Activated naive CD8-positive, alpha-beta T cell treated with anti-CD3 and anti-CD28 coated beads, Interleukin-2, amount 50 U/mL, for 24 hours (primary cell): ENCODE measurements around the gene CPSF6.
"Not testable (repeated sequence)": the region's sequence is repeated elsewhere in the genome, so short reads cannot be mapped to it uniquely, and the experiment has no call there.

Experiments used
- ATAC-seq: fragments of 150-1000 bp; cut with Tn5 transposase; one replicate; pipeline ENCODE4 v1.10.0; 2021
- DNase-seq: peaks from one replicate; pipeline ENCODE4 v3.0.0; 2021
- H3K27ac Mint-ChIP-seq: one replicate; pipeline ENCODE4 v1.8.0; 2021; ENCODE audit warnings: mild to moderate bottlenecking, mixed read lengths
- H3K27me3 Mint-ChIP-seq: one replicate; pipeline ENCODE4 v1.8.0; 2021; ENCODE audit warnings: mixed read lengths
- H3K36me3 Mint-ChIP-seq: one replicate; pipeline ENCODE4 v1.8.0; 2021; ENCODE audit warnings: low read depth, mixed read lengths
- H3K4me1 Mint-ChIP-seq: one replicate; pipeline ENCODE4 v1.8.0; 2021; ENCODE audit warnings: mixed read lengths
- H3K4me3 Mint-ChIP-seq: one replicate; pipeline ENCODE4 v1.8.0; 2021; ENCODE audit warnings: mild to moderate bottlenecking, moderate library complexity, mixed read lengths
- H3K9me3 Mint-ChIP-seq: one replicate; pipeline ENCODE4 v1.8.0; 2021; ENCODE audit warnings: mixed read lengths

The CPSF6 gene

GRCh38 chr12:69239352-69239921 is at the start of gene CPSF6:
Gene CPSF6, plus strand, starts transcription at chr12:69239569. Its CDS starts 78 bp downstream, at chr12:69239647.
- peak; percentile 96 for ATAC-seq
- no peaks in the 10 kb centered on the region for H3K9me3 Mint-ChIP-seq
- DNase-seq = peak; percentile 98
- H3K27ac Mint-ChIP-seq = peak within 1 kb of the TSS; percentile 100
- H3K36me3 Mint-ChIP-seq = peaks cover 29% of the 10 kb centered on the region
- peaks cover 52% of the 10 kb centered on the region for H3K4me1 Mint-ChIP-seq
- H3K4me3 Mint-ChIP-seq = peak within 1 kb of the TSS; percentile 99
- H3K27me3 Mint-ChIP-seq = no peaks in the 10 kb centered on the region

GRCh38 chr12:69196302-69197288 is 42.8 kb upstream of the CPSF6 start:
- peaks cover 50% of the 10 kb centered on the region for H3K9me3 Mint-ChIP-seq
- H3K27ac Mint-ChIP-seq = no peak overlapping the region

GRCh38 chr12:69199976-69200375 is 39.4 kb upstream of the CPSF6 start:
- Mint-ChIP-seq H3K9me3 (peaks cover 49% of the 10 kb centered on the region), H3K36me3 (peaks cover 16% of the 10 kb centered on the region)
- not testable (repeated sequence) for H3K4me1 Mint-ChIP-seq, DNase-seq, H3K27me3 Mint-ChIP-seq, ATAC-seq, H3K27ac Mint-ChIP-seq, H3K4me3 Mint-ChIP-seq

More at GRCh38 chr12:69196302-69197288, 42.8 kb upstream of the CPSF6 start:
- DNase-seq (no peak), ATAC-seq (no peak)
- Mint-ChIP-seq H3K36me3 (peaks cover 12% of the 10 kb centered on the region), H3K4me1 (no peaks in the 10 kb centered on the region), H3K27me3 (peaks cover 4% of the 10 kb centered on the region), H3K4me3 (no peak overlapping the region)

GRCh38 chr12:69204191-69204590 is 35.2 kb upstream of the CPSF6 start:
- H3K4me1 Mint-ChIP-seq = no peaks in the 10 kb centered on the region
- DNase-seq (no peak), ATAC-seq (no peak)
- H3K9me3 Mint-ChIP-seq = peaks cover 52% of the 10 kb centered on the region
- H3K36me3 Mint-ChIP-seq = peaks cover 12% of the 10 kb centered on the region
- no peaks in the 10 kb centered on the region for H3K27me3 Mint-ChIP-seq
- no peak overlapping the region for H3K27ac Mint-ChIP-seq
- H3K4me3 Mint-ChIP-seq = no peak overlapping the region

GRCh38 chr12:69210661-69211060 is 28.7 kb upstream of the CPSF6 start:
- H3K4me3 Mint-ChIP-seq = no peak overlapping the region
- H3K9me3 Mint-ChIP-seq = peaks cover 23% of the 10 kb centered on the region
- ATAC-seq (peak; percentile 79), DNase-seq (no peak)
- H3K36me3 Mint-ChIP-seq = no peaks in the 10 kb centered on the region
- H3K4me1 Mint-ChIP-seq = no peaks in the 10 kb centered on the region
- H3K27ac Mint-ChIP-seq = no peak overlapping the region
- no peaks in the 10 kb centered on the region for H3K27me3 Mint-ChIP-seq

GRCh38 chr12:69211160-69211559 is 28.2 kb upstream of the CPSF6 start:
- Mint-ChIP-seq H3K4me1 (no peaks in the 10 kb centered on the region), H3K27ac (no peak overlapping the region), H3K36me3 (no peaks in the 10 kb centered on the region), H3K9me3 (peaks cover 19% of the 10 kb centered on the region), H3K4me3 (no peak overlapping the region), H3K27me3 (no peaks in the 10 kb centered on the region)
- ATAC-seq (no peak), DNase-seq (no peak)

GRCh38 chr12:69214169-69214568 is 25.2 kb upstream of the CPSF6 start:
- H3K4me1 Mint-ChIP-seq = no peaks in the 10 kb centered on the region
- no peak for ATAC-seq

GRCh38 chr12:69225251-69225910 is 14.0 kb upstream of the CPSF6 start:
- ATAC-seq (no peak), DNase-seq (no peak)
- no peak overlapping the region for H3K4me3 Mint-ChIP-seq
- no peak overlapping the region for H3K27ac Mint-ChIP-seq
- H3K4me1 Mint-ChIP-seq = no peaks in the 10 kb centered on the region
- H3K9me3 Mint-ChIP-seq = peaks cover 4% of the 10 kb centered on the region
- no peaks in the 10 kb centered on the region for H3K36me3 Mint-ChIP-seq
- peaks cover 2% of the 10 kb centered on the region for H3K27me3 Mint-ChIP-seq

More at GRCh38 chr12:69214169-69214568, 25.2 kb upstream of the CPSF6 start:
- no peak overlapping the region for H3K4me3 Mint-ChIP-seq
- no peak for DNase-seq
- no peak overlapping the region for H3K27ac Mint-ChIP-seq
- no peaks in the 10 kb centered on the region for H3K36me3 Mint-ChIP-seq
- no peaks in the 10 kb centered on the region for H3K27me3 Mint-ChIP-seq
- H3K9me3 Mint-ChIP-seq = no peaks in the 10 kb centered on the region

GRCh38 chr12:69231479-69231878 is 7.9 kb upstream of the CPSF6 start:
- H3K4me1 Mint-ChIP-seq = no peaks in the 10 kb centered on the region
- DNase-seq = no peak
- peaks cover 12% of the 10 kb centered on the region for H3K36me3 Mint-ChIP-seq
- ATAC-seq = no peak
- H3K27ac Mint-ChIP-seq = no peak overlapping the region
- H3K4me3 Mint-ChIP-seq = no peak overlapping the region
- no peaks in the 10 kb centered on the region for H3K27me3 Mint-ChIP-seq
- H3K9me3 Mint-ChIP-seq = peaks cover 22% of the 10 kb centered on the region

- ATAC-seq (no peak), DNase-seq (no peak)
- Mint-ChIP-seq H3K27ac (peak overlapping the region; percentile 79), H3K27me3 (no peaks in the 10 kb centered on the region), H3K4me3 (peak overlapping the region; percentile 84), H3K36me3 (peaks cover 28% of the 10 kb centered on the region), H3K4me1 (peaks cover 48% of the 10 kb centered on the region), H3K9me3 (no peaks in the 10 kb centered on the region)
These were observed 599 bp upstream of the CPSF6 start for GRCh38 chr12:69238589-69239351.

- no peaks in the 10 kb centered on the region for H3K27me3 Mint-ChIP-seq
- ATAC-seq (peak; percentile 24), DNase-seq (peak; percentile 44)
- peaks cover 55% of the 10 kb centered on the region for H3K4me1 Mint-ChIP-seq
- H3K4me3 Mint-ChIP-seq = peak overlapping the region; percentile 99
- H3K9me3 Mint-ChIP-seq = no peaks in the 10 kb centered on the region
- H3K27ac Mint-ChIP-seq = peak overlapping the region; percentile 100
- H3K36me3 Mint-ChIP-seq = peaks cover 29% of the 10 kb centered on the region
These were observed 707 bp downstream of the CPSF6 start for GRCh38 chr12:69239922-69240630.

- Mint-ChIP-seq H3K4me3 (peak overlapping the region; percentile 99), H3K9me3 (no peaks in the 10 kb centered on the region), H3K36me3 (peaks cover 34% of the 10 kb centered on the region), H3K4me1 (peaks cover 60% of the 10 kb centered on the region), H3K27me3 (no peaks in the 10 kb centered on the region), H3K27ac (peak overlapping the region; percentile 100)
- DNase-seq = peak; percentile 32
- ATAC-seq = peak; percentile 26
These were observed 1.2 kb downstream of the CPSF6 start for GRCh38 chr12:69240631-69240995.

GRCh38 chr12:69241438-69242092 is 2.2 kb downstream of the CPSF6 start:
- Mint-ChIP-seq H3K27me3 (no peaks in the 10 kb centered on the region), H3K4me1 (peaks cover 70% of the 10 kb centered on the region), H3K9me3 (no peaks in the 10 kb centered on the region), H3K4me3 (peak overlapping the region; percentile 99), H3K27ac (peak overlapping the region; percentile 49), H3K36me3 (peaks cover 34% of the 10 kb centered on the region)
- no peak for DNase-seq
- no peak for ATAC-seq
